GM21786 (cell line): ENCODE measurements around the gene IPCEF1.
"Not testable (repeated sequence)": the region's sequence is repeated elsewhere in the genome, so short reads cannot be mapped to it uniquely, and the experiment has no call there.

Experiments
- ATAC-seq: cut with Tn5 transposase; IDR thresholded peaks from one replicate; pipeline ENCODE4 v1.9.1; 2021; ENCODE audit not compliant: unreplicated experiment

IPCEF1 gene

DNA sequence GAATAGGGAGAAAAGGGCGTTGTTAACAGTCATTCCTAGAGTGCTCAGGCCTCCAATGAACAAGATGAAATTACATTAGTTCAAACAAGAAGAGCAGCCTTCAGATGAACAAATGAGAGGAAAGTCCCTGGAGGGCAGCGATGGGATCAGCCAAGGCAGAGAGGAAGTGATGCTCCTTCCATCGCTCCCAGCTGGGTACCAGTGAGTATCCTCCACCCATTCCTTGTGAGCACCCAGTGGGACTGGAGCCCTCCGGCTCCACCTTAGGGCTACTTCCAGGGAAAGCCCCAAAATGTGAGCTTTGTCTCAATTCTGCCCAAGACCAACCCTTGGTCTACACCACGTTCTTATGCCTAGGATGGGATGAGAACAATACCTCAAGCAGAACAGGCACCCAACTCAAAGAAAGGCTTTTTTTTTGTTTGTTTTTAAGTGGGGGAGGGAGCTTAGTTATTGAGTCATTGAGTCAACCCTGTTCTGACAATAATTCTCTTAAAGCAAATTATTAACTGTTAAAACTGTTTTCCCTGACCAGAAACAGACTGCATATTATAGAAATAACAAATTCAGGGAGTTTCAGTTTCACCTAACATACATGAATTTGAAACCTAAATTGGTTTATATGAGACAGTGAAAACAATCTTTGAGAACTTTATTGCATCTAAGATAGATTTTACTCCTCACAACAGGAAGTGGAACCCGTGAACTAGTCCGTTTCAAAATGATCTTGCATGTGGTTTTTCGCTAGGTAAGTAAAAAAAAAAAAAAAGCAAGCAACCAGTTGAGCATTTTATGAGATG lies 106.9 kb downstream of the IPCEF1 start:
- peak; percentile 70 for ATAC-seq

GRCh38 chr6:154247119-154247861 lies 109.3 kb downstream of the IPCEF1 start:
- ATAC-seq: peak; percentile 44

GRCh38 chr6:154246723-154247118 lies 109.9 kb downstream of the IPCEF1 start:
- no peak for ATAC-seq

GRCh38 chr6:154245506-154245905 lies 111.1 kb downstream of the IPCEF1 start:
- no peak for ATAC-seq

DNA sequence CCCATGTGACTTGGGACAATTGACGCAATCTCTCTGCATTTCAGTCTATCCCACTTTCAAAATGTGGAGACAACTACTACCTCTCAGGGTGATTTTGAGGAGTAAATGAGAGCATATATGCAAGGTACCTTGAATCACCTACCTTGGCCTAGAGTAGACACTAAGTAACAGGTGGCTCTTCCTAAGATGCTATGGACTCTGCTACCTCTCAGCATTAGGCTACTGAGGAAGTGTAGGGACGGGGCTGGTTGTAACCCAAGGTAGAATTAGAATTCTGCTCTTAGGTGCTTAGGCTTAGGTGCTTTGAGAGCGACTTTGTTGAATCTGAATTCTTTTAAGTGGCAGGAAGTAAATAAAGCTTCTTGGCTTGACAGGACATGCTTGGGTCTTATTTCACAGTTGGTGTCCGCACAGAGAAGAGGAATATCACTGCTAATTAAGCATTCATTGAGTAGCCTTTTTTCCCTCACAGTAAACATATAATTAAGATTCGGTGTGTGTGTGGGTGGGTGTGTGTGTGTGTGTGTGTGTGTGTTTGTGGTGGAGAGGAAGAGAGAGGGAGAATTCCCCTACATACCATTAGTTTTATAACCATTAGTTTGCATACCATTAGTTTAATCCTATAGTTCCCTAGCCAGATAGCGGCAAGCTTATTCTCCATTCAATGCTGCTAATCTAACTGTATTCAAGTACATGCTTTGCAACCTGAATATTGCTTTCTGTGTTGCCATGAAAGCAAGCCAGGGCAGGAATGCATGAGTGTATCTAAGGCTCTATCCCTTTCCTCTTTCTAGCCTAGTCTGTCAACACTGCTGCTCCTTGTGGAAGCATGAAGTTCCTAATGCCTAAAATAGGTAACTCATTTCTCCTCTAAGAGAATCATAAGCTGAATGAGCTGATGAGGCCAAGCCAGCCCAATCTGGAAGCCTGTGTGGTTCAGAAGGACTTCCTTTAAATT lies 112.5 kb downstream of the IPCEF1 start:
- ATAC-seq: no peak

DNA sequence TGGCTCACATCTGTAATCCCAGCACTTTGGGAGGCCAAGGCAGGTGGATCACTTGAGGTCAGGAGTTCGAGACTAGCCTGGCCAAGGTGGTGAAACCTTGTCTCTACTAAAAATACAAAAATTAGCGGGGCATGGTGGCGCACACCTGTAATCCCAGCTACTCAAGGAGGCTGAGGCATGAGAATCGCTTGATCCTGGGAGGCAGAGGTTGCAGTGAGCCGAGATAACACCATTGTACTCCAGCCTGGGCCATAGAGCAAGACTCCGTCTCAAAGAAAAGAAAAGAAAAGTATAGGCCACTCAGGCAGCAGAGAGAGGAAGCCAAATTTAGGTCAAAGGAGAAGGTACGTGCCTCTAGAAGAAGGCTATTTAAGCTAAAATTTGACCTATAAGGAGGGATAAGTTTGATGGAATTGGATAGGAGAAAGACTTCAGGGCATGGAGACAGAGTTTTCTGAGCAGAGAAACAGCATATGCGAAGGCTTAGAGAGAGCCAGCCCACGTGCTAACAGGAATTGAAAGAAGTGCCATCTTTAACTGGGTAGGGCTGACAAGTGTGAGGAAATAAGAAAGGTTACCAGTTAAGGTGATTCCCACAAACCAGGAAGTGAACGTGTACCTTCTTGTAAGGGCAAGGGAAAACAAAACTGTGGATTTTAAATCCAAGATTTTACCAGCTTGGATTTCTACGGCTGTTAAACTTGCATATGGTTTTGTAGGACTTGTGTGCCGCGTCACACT lies 113.8 kb downstream of the IPCEF1 start:
- no peak for ATAC-seq

DNA sequence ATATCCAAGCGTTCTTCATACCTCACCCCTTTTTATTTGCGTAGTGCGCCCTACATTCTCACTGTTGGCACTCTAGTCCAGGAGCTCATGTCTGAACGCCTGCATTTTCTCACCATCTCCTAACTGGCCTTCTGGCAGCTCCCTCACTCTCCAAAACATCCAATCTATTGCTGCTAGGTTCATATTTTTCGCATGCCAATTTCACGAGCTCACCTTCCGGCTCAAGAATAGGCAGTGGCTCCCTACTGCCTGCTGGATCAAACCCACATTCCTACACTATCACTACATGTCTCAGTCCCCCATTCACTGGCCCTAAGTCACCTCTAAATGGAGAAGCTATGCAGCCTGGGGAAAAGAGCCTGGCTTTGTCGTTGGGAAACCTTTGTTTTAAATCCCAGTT lies 115.0 kb downstream of the IPCEF1 start:
- ATAC-seq: no peak

DNA sequence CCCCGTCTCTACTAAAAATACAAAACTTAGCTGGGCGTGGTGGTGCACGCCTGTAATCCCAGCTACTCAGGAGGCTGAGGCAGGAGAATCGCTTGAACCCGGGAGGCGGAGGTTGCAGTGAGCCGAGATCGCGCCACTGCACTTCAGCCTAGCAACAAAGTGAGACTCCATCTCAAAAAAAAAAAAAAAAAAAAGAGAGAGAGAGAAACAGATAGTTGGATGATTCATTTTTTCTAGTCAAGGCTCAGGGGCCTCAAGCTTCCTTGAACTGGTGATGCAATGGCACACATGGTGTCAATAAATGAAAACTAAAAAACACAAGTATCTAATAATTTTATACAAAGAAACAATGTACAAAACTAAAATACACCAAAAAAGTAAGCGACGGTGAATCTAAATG lies 115.5 kb downstream of the IPCEF1 start:
- ATAC-seq: not testable (repeated sequence)

GRCh38 chr6:154239392-154239791 lies 117.2 kb downstream of the IPCEF1 start:
- ATAC-seq: no peak

GRCh38 chr6:154238831-154239230 lies 117.8 kb downstream of the IPCEF1 start:
- no peak for ATAC-seq

GRCh38 chr6:154236646-154237301 lies 119.8 kb downstream of the IPCEF1 start:
- no peak for ATAC-seq

GRCh38 chr6:154234019-154234772 lies 122.4 kb downstream of the IPCEF1 start:
- ATAC-seq: peak; percentile 68

DNA sequence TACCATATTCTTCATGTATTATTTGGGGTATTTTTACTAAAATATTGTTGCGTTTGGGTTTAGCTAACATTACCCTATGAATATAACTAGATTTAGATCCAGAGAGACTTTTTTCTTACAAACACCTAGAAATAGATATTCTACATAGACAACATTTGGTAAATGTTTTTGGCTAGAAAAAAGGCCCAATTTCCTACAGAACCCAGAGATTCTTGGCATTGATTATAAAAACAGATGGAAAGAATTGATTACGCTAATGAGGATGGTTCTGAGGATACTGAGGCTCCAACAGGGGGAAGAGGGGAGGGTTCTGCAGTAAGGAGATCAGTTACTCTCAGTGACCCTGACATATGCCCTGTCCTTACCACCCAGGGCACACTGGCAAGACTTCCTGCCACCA lies 123.2 kb downstream of the IPCEF1 start:
- ATAC-seq: no peak

- ATAC-seq: no peak
Observed at GRCh38 chr6:154232013-154232910, 124.3 kb downstream of the IPCEF1 start.

DNA sequence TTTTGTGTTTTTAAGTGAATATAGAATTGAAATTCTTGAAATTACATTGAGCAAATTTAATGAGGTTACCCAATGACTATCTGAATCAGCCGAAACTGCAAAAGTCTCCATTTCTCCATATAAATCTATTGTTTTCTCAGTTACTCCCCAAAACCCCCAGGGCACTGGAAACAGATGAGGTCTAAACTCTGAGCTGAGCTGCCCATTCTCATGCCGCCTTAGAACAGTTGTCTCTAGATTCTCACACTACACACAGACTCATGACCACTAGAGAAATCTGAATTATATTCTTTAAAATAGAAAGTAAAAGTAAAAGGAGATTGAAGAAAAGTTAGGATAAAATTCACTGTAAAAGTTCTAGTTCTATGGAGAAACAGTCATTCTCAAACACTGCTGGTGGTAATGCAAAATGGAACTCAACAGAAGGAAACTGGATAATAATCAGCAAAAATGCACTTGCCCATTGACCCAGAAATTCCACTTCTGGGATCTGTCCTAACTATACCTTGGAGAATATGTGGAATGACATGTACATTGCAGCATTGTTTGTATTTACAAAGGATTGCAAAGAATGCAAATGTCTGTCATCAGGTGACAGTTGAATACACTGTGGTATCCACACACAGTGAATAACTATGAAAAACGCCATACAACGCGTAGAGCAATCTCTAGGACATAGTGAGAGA lies 125.5 kb downstream of the IPCEF1 start:
- no peak for ATAC-seq

DNA sequence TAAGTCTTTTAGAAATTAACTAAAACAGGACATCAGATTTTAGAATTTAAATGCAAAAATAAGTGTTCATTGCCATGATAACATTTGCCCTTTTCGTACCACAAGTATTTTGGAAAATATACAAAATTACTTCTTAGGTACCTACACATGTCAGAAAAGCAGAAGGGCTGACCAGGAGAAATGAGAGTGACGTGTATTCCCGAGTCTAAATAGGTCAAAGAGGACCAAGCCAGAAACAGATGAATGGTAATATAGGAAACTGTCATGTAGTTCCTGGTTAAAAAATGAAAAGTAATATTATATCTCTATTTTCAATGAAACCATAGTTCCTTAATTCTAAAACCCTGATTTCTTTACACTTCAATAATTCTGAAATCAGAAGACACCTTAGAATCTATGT lies 126.2 kb downstream of the IPCEF1 start:
- ATAC-seq: no peak

DNA sequence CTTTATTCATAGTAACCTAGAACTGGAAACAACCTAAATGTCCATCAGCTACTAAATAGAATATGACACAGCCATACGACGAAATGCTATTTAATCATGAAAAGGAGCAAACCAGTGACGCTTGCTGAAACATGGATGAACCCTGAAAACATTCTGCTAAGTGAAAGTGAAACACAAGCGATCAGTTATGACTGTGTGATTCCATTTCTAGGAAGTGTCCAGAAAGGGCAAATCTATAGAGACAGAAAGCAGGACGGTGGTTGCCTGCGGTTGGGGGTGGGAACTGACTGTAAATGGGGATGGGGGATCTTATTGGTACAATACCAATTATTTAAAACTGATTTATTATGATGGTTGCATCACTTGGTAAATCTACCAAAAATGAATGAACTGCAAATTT lies 126.8 kb downstream of the IPCEF1 start:
- peak; percentile 74 for ATAC-seq

GRCh38 chr6:154228521-154228905 lies 128.1 kb downstream of the IPCEF1 start:
- ATAC-seq: no peak
